GM19452 (cell line): ENCODE results near the gene ZNF474.

Experiments
- ATAC-seq: cut with Tn5 transposase; IDR thresholded peaks from one replicate; pipeline ENCODE4 v1.9.1; 2021; ENCODE audit not compliant: unreplicated experiment

ZNF474 gene

DNA sequence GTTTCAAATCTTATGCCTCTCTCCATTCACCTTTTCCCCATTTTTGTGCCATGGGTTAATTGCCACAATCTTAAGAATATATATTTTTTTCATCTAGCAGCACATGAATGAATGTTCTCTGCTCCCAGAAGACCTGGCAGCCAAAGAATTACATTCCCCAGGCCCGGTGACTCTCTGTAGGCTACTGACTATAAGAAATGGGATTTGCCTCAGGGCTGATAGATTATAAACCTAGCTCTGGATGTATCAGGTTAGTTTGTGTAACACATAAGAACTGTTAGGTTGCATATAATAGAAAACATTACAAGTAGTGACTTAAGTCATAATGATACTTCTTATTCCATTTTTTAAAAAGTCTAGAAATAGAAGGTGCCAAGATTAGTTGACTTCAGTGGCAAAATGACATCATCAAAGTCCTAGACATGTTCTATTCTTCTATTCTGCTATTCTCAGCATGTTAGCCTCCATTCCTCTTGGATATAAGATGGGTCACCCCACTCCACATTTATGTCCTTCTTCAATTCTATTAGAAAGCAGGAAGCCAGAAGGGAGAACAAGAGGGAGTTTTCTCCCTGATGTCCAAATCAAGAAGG lies 10.9 kb upstream of the ZNF474 start:
- no peak for ATAC-seq

DNA sequence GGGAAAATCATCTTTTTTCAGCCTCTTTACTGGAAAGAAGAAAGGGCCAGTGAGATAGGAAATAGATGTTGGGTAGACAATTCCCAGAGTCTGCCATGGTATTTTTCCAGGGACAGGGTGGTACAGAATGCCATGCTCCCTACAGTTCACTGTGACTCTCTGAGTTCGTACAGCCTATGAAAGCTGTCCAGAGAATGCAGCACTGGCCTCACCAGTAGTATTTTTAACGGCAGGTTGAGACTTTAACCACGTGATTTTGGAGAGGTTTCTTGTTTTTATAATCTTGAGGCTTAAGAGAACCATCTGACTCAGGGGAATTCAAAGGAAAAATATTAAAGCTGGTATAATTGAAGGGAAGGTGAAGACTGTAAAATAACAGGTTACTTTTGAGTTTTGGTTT lies 10.1 kb upstream of the ZNF474 start:
- ATAC-seq: no peak

DNA sequence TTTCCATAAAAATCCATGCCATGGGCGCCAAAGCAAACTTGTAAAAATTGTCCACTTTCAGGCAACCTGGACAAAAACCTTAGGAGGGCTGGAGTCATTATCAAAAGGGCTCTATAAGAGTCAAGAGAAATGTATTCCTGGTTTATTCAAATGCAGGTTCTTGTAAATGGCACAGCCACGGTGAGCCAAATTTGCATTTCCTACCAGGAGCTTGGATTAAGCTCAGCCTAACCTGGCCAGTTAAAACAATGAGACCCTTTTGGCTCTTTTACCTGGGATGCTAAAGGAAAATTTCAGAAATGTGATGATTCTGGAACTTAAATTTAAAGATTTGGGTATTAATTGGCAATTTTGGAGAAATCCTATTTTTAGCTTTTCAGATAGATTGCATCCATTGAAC lies 8.9 kb upstream of the ZNF474 start:
- ATAC-seq: no peak

DNA sequence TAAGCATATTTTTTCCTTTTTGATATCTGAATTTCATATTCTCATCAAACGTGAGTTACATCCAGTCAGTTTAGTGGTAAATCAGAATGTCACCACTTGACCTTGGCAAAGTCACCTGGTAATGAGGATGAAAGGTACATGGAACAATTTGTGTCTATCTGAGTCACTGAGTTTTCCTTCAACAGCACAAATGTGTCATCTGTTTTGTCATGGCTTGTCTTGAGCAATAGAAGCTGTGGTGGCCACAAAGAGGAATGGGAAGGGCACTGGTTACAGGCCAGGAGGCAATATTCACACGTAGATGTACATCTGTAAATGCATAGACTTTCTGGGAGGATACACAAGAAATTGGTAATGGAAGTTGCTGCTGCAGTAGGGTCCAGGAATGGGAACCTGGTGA lies 8.4 kb upstream of the ZNF474 start:
- no peak for ATAC-seq

DNA sequence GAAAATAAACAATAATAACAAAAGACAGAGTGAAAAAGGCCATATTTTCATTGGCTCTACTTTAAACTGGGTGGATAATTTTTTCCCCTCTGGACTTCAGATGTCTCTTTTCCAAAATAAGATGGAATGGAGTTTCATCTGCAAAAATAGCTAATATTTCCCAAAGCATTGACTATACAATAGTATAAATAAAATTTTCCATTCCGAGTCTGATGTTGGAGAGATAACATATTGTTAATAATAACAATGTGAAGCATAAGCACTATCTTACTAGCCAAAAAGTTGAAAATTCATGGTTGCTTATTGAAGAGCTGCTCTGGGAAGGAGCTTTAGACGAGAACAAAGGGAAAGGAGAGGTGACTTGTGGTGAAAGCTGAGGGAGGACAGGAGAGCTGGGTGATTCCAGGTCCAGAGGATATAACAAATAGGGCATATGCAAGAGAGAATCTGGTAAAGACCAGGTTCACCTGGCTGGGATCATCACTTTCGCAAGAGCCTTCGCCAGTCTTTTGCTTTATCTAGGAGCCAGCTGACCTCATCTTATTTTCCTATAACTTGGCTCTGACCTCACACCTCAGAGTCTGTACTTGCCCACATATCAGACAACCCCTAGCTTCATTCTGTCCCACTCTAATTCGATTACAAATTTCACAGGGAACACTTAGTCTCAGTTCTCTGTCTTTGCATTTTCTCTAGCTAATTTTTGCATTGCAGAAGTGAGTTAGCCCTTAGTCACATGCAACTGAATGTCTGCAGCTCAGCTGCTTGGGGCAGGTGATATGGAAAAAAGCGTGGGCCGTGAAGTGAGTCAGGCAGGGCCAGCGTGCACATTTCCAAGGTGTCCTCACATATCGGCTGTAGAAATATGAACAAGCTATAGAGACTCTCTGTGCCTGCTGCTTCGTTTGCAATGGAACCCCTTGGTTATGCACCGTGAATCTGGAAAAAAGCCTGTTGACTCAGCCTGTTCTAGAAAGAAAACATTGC lies 7.6 kb upstream of the ZNF474 start:
- no peak for ATAC-seq

DNA sequence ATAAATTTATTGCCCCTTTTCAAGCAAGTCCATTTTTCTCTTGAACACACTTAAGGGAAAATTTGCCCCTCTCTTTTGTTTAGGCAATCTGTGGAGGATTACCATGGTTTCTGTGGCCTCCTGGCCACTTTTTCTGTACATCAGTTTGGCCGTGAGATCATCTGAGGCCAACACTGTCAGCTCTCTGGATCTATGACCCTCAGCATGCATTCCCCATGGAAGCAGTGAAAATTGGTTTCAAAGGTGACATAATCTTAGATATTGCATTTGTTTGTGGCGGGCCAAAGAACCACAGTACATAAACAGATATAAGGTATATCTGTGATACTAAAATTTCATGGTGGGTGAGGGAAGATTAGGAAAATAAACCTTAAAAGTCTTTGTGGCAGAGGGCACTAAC lies 4.6 kb upstream of the ZNF474 start:
- ATAC-seq: no peak

DNA sequence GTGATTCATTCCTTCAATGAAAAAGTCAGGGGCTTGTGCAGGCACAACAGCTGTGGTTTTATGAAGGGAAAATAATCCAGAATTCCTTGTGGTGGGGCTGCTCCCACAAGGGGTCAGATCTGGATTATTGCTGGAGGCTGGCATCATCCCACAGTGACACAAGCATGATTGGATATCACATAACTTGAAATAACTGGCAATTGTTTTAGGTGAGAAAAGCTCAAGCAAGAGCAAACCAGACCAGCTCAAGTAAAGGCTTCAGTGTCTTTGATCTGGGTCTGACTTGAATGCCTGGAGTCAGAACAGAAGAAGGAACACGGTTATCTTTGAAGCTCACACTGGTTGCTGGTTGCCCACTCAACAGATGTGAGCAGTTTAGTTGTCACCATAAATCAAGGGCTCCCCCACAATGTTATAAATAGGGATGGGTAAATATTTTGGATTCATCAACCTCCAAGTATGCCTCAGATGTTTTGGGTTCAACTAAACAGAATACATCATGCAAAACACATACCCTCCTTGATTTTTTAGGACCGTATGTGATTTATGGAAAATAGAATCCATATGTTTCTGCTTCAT lies 3.1 kb upstream of the ZNF474 start:
- ATAC-seq: no peak

DNA sequence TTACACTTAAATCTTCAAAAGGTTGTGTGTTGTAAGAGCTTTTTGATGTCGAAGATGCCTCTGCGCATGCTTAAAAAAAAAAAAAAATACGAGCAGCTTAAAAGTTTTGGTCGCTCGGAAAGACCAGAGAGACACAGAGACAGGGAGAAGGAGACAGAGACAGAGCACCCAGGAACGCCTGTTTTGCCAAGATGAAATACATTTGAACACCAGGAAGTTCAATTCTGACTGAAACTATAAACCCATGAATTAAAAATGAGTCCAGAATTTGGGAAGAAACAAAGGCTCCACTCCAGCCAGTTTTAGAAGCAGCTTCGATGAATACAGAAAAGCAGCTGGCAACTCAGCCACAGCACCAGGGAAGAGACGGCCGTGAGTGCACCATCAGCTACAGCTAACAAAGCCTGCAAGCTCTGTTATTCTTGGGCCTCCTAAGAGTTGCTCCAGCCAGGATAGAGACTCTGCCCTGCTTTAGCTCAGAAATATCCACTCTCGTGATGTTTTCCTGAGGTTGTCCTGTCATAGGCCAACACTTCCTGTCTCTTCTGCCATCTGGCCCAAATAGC lies 2.5 kb upstream of the ZNF474 start:
- ATAC-seq: no peak

DNA sequence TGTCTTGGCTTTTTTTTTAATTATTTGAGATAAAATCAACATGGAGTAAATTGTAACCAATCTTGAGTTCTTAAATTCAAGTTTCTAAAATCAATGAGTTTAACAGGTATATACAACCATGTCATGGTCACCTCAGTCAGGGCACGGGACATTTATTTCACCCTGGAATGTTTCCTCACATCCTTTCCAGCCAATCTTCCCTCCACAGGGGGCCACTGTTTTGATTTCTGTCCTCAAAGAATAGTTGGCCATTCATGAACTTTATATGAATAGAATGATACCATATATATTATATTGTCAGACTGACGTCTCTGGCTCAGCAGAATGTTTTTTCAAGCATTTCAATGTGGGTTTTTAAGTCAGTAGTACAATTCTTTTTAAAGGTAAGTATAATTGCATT lies 806 bp downstream of the ZNF474 start:
- no peak for ATAC-seq

DNA sequence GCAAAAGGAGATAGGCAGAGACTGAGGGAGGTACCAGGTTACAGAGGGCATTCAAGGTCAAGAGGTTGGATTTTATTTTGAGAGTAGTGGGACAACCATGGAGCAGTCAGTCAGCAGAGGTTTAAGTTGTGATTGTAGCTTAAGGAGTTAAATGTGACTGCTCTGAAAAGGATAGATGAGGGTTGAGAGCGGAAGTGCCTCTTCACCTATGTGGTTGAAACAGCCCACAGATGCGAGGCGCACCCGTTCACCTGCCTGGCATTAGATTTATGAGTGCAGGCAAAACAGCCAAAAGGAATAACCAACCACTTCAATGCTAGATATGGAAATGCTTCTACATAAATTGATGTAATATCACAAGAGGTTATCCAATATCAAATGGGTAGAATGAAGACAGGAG lies 8.4 kb downstream of the ZNF474 start:
- ATAC-seq: no peak

DNA sequence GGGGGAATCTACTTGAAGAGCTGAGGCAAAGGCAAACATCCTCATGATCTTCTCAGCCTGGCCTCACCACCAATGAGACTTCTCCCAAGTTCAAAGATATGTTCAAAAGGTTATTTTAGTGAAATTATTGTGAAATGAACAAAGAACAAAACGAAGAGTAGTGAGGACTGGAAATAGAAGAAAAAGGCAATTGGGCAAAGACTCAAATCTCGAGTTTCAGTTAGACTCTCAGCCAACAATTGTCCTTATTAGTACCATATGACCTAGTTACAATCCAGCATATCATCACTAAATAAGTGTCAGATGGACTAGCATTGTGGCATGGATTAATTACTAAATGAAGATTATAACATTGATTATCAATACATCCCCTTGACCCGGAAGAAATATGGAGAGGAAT lies 9.0 kb downstream of the ZNF474 start:
- no peak for ATAC-seq

DNA sequence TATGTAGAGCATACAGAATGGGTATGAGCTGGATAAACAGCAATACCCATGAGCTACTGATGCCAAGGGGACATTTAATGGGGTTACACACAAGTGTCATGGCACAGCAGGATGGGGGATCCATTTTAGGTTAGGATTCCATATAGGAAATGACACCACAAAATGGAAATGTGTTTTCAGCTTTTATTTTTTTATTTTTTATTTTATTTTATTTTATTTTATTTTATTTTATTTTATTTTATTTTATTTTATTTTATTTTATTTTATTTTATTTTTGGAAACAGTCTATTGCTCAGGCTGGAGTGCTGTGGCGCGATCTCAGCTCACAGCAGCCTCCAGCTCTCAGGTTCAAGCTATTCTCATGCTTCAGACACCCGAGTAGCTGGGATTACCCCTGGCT lies 11.6 kb downstream of the ZNF474 start:
- no peak for ATAC-seq

DNA sequence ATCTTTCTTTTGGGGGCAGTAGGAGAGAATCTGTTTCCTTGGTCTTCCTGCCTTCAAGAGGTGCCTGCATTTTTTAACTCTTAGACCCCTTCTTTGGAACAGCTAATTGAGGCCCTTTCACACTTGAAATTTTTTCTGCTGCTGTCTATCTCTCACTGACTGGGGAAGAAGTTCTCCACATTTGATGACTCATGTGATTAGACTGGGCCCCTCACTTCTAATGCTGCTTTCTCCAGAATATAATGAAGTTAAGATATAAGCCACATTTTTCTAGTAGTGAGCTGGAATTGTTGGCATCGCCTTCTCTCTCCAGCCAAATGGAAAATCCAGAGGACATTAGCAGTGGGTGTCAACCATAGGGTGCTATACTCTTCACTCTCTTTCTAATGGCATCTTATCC lies 12.4 kb downstream of the ZNF474 start:
- ATAC-seq: no peak

DNA sequence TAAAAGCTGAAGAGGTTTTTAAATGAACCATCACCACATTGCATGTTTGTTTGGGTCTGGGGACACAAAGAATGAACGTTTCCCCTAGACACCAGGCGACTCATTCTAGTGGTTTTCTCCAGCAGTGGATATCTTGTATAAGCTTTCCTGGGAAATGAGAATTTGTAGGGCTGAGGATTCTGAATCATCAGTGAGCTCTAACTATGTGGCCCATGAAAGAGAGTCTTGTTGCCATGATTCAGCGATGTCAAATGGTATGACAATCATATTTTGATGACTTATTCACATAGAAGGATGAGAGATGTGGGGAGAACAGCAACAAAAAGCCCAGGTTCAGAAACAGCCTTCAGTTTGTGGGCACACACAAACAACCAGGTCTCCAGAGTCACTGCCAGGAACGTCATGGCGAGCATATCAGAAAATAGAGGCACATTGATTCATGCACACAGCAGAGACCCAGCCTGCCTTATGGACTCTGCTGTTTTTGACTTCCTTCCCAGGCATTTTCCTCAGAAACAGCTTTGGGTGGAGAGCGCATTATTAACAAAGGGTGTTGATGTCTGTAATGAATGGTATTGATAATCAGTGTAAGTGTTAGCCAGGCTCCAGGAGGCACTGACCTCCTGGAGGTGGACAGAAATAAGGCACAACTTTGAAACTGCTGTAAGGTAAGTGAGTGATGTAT lies 13.3 kb downstream of the ZNF474 start:
- no peak for ATAC-seq

DNA sequence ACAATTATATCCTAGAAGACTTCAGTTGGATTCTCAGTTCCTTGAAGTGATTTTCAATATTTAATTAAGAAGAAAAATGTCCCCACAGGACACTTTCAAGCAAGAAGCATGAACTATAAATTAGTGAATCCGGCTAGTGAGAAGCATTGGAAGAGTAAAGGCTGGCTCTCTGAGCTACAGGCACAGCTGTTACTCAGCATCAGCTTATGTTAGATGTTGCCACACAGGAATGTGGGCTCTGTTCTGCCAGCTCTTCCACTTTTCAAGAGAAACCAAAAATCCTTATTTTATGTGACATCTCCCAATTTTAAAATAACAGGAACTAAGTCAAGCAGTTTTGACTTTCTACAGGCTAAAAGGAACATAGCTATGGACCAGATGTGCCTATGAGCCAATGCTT lies 14.9 kb downstream of the ZNF474 start:
- ATAC-seq: no peak

DNA sequence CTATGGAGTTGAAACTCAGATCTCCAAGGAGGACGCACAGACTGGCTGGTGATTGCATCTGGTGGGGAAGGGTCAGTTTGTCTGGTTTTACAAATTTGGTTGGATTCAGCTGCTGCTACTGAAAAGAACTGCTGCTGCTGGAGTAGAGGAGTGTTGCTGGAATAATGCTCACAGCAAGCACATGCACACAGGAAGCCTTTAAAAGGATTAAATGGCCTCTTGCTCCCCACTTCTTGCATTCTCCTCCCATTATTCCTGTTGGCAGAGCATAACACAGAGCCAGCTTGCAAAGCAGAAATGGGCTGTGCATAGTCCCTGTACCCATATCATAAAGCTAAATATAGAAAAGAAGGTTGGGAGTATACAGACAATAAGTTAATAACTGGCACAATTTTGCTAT lies 16.6 kb downstream of the ZNF474 start:
- ATAC-seq: no peak

DNA sequence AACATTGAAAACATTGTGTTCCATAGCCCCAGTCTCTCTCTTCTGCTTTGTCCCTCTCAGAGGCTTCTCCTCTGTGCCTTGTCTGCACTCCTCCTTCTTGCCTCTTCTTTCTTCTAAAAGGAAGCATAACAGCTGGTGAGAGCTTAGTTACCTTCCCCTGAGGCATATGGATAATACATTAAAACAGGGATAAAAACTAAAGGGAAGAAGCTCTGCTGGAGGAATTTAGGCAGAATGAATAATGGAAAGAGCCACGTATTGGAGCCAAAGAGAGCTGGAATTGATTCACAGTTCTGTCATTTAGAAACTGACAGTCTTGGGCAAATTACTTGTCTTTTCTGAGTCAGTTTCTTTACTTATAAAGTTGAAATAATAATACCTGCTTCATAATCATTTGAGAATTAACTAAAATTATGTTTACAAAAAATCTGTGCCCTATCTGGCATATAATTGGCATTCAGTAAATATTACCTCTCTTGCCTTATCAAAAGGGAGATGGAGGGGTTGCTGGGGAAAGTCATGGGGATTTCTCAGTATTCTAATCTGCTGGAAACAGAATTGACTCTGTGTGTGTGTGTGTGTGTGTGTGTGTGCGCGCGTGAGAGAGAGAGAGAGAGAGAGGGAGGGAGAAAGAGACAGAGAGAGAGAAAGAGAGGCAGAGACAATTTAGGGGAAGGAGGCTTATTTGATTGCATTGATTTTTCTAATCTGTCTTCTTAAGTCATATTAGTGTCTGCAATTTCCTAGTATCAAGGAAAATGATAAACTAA lies 20.2 kb downstream of the ZNF474 start:
- no peak for ATAC-seq

DNA sequence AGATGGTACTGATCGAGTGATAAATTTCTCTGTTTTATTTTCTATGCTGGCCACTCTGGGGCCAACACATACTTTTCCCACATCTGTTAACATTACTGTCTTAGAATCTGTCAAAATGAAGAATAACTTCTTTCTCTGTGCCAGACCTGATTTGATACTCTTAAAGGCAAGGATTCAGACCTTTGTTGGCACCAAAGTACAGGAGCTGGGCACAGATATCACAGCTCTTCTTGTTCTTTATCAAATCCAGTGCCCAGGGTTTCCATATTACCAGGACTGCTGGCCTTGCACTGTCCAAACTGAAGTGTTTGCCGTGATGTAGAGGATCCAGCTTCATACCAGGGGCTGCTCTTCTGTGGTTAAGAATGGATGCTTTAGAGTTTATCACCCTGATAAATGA lies 20.9 kb downstream of the ZNF474 start:
- ATAC-seq: no peak

DNA sequence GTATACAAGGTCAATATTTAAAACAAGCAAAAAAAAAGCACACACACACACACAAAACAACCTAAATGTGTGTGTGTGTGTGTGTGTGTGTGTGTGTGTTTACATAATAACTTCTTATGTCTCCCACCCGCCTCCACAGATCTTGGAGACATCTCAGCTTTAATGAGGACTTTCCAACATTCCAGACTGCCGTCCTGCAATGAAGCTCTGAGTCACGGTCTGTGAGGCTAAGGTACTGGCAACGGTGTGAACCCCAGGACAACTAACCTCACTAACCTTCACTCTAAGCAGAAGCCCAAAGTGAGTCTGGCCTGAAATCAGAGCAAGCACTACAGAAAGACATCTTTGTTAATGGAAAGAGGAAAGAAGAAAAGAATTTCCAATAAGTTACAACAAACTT lies 22.3 kb downstream of the ZNF474 start:
- no peak for ATAC-seq

DNA sequence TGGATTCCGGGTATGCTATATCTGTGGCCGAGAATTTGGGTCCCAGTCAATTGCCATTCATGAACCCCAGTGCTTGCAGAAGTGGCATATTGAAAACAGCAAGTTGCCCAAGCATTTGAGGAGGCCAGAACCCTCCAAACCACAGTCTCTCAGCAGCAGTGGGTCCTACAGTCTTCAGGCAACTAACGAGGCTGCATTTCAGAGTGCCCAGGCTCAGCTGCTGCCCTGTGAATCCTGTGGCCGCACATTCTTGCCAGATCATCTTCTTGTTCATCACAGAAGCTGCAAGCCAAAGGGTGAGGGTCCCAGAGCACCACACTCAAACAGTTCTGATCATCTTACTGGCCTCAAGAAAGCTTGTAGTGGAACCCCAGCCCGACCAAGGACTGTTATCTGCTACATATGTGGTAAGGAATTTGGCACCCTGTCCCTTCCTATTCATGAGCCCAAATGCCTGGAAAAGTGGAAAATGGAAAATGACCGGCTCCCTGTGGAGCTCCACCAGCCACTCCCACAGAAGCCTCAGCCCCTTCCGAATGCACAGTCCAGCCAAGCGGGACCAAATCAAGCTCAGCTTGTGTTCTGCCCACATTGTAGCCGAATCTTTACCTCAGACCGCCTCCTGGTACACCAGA lies 23.0 kb downstream of the ZNF474 start:
- no peak for ATAC-seq
